ENCODE results near the gene PRR12. TPM values are rescaled to one million over a fixed set of nuclear protein-coding genes. Genes with fewer than 3 reads are reported as not detected.
A peak's percentile ranks its signal among the peaks of the same experiment; 100 is the strongest.

The PRR12 gene
- total RNA-seq, 1 experiment from 2014 or later, result 40.4 TPM

DNA sequence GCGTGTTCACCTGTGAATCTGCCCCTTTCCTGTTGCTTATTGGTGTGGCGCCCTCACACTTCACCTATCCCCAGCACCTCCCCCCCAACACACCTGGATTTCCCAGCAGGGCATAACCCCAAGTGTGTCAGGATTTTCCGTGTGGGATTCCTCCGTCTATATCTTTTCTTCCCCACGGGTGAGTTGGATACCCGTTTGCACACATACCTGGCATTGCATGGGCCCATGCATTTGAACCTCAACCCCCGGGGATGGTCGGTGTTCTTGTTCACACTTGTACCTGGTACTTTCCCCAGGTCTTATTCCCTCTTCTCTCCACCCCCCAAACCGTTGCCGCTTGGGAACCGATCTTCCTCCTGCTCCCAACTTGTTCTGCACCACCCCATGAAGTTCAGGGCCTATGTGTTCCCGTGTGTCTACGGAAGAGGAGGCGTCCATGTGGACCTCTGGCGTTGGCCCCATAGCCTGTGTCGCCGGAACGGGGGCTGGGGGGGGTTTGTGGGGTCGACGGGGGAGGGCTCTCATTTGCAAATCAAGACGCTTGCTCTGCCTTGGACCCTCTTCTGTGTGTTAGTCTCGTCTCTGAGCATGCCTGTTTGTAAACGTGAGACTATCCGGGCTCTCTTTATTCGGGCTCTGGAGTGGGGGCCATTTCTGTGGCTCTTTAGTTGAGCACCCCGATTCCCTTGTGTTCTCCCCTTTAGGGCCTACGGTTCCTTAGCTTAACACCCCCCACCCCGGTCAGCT lies 1.7 kb downstream of the PRR12 start:
- Histone ChIP-seq H3K9me2 (ENCODE audit: insufficient read depth) (no peaks in the 10 kb centered on the region), H3K9me3 (ENCODE audit: insufficient read depth, low read depth) (no peaks in the 10 kb centered on the region), H3K4me3 (peak overlapping the region; percentile 89), H4K20me1 (ENCODE audit: insufficient read depth) (peaks cover 18% of the 10 kb centered on the region), H3K4me1 (replicated peaks; ENCODE audit: insufficient read depth) (peaks cover 9% of the 10 kb centered on the region; the same call in 1 of the 2 replicates), H3K27me3 (ENCODE audit: insufficient read depth, low read depth) (no peaks in the 10 kb centered on the region), H3K79me2 (ENCODE audit: low read depth) (peaks cover 46% of the 10 kb centered on the region), H2AFZ (peak overlapping the region; percentile 41; the same call in 1 of the 2 replicates), H3F3A (ENCODE audit: insufficient read depth, low read depth) (peaks cover 37% of the 10 kb centered on the region), H3K27ac (peak overlapping the region; percentile 35; the same call in 1 of the 2 replicates), H3K36me3 (ENCODE audit: low read depth) (no peaks in the 10 kb centered on the region), H3K4me2 (peak overlapping the region; percentile 95)
- intact Hi-C loops (cut with micrococcal nuclease; ENCODE audit: unreplicated experiment), result loop anchor here (2.0 kb wide), 1 partner anchor 72 kb away; the partner anchor contains the start of genes BCL2L12 and IRF3
- ChIA-PET POLR2A (ENCODE audit: unreplicated experiment) (interaction anchor here (0.6 to 1.7 kb wide), 5 partner anchors 12 to 322 kb away, joined by 5 to 70 read pairs (median 14); partner anchors contain the start of genes NOSIP, PRRG2, RRAS and SCAF1), CTCF (interaction anchor here (0.7 kb wide), 1 partner anchor 75 kb away, joined by 13 read pairs; no protein-coding TSS in a partner anchor)
- DNase-seq, result peak; percentile 33 to 58
- no peak for TF ChIP-seq EZH2 (IDR thresholded peaks at IDR 0.05; ENCODE audit: low read depth)
- TF ChIP-seq, protein P1, sequence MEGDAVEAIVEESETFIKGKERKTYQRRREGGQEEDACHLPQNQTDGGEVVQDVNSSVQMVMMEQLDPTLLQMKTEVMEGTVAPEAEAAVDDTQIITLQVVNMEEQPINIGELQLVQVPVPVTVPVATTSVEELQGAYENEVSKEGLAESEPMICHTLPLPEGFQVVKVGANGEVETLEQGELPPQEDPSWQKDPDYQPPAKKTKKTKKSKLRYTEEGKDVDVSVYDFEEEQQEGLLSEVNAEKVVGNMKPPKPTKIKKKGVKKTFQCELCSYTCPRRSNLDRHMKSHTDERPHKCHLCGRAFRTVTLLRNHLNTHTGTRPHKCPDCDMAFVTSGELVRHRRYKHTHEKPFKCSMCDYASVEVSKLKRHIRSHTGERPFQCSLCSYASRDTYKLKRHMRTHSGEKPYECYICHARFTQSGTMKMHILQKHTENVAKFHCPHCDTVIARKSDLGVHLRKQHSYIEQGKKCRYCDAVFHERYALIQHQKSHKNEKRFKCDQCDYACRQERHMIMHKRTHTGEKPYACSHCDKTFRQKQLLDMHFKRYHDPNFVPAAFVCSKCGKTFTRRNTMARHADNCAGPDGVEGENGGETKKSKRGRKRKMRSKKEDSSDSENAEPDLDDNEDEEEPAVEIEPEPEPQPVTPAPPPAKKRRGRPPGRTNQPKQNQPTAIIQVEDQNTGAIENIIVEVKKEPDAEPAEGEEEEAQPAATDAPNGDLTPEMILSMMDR (conservative IDR thresholded peaks at IDR 0.05), result no peak
- TSS peak; percentile 70 for BruUV-seq (replicated peaks)

DNA sequence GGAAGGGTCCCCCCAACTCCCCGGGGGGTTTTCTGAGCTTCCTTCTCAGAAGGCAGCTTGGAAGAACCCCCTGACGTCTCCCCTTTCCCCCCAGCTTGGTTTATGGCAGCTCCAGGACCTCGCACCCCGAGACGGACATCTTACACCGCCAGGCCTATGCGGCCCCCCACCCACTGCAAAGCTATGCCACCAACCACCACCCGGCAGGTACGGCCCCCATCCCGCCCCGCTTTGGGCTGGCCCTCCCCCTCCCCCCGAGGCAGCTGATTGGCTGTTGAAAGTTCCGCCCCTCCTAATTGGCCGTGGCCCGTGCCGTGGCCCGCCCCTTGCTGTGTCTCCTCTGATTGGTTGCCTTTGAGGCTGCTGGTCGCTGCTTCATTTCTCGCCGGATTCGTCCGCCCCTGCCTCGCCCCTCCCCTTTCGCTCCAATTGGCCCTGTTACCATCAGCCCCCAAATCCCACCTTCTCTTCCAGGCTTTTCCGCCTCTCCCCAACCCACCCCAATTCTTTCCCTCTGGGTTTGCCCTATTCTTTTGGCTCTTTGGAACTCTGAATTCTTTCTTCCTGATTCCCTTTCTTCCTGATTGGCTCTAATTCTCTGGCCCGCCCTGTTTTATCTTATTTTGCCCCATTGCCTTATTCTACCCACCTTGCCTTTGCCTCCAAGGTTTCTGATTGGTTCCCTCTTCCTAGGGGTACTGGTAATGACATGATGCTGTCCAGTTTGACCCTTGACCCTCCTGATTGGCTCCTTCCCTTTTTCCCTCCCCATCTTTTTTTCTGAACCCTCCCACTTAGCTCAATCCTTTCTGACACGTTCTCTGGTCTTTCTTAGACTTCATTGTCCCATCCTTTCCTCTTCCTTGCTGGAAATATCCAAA lies 2.5 kb downstream of the PRR12 start:
- intact Hi-C loops (cut with micrococcal nuclease; ENCODE audit: unreplicated experiment), result loop anchor here (2.0 kb wide), 1 partner anchor 71 kb away; the partner anchor contains the start of genes BCL2L12 and IRF3
- Histone ChIP-seq H3K4me3 (peak overlapping the region; percentile 89), H3K4me1 (replicated peaks; ENCODE audit: insufficient read depth) (peaks cover 9% of the 10 kb centered on the region; the same call in 1 of the 2 replicates), H3K27me3 (ENCODE audit: insufficient read depth, low read depth) (no peaks in the 10 kb centered on the region), H2AFZ (0 out of 2 replicates have a peak overlapping the region, but pooled peaks have one; percentile 20), H3K27ac (no peak overlapping the region), H3F3A (ENCODE audit: insufficient read depth, low read depth) (peaks cover 37% of the 10 kb centered on the region), H4K20me1 (ENCODE audit: insufficient read depth) (peaks cover 23% of the 10 kb centered on the region), H3K36me3 (ENCODE audit: low read depth) (0 out of 2 replicates have a peak, but pooled peaks cover 4% of the 10 kb centered on the region), H3K4me2 (peak overlapping the region; percentile 95), H3K9me3 (ENCODE audit: insufficient read depth, low read depth) (no peaks in the 10 kb centered on the region), H3K79me2 (ENCODE audit: low read depth) (peaks cover 53% of the 10 kb centered on the region), H3K9me2 (ENCODE audit: insufficient read depth) (no peaks in the 10 kb centered on the region)
- ChIA-PET POLR2A (ENCODE audit: unreplicated experiment) (interaction anchor here (0.5 to 1.7 kb wide), 7 partner anchors 13 to 395 kb away, joined by 5 to 70 read pairs (median 14); partner anchors contain the start of genes NOSIP, PRRG2, RRAS and SCAF1), CTCF (no interaction called here)
- no TSS peak for BruUV-seq (replicated peaks)
- TF ChIP-seq, protein P1 (conservative IDR thresholded peaks at IDR 0.05), result no peak
- TF ChIP-seq EZH2 (IDR thresholded peaks at IDR 0.05; ENCODE audit: low read depth), result no peak
- DNase-seq, result peak; percentile 87 to 94

All from PC-9 (cell line).